Loucy (cell line): ENCODE results near the gene MPC1L.

Source experiments
- CTCF ChIP-seq: fragments of 200-600 bp; sonication (generic); conservative IDR thresholded peaks from 2 replicates; pipeline ENCODE4 v1.5.1; 2014; ENCODE audit warnings: mild to moderate bottlenecking, antibody characterized with exemption, low read length
- EZH2phosphoT487 ChIP-seq: fragments of 200-600 bp; IDR thresholded peaks from 2 replicates; pipeline ENCODE4 v1.6.1; 2018; ENCODE audit warnings: antibody characterized with exemption, mild to moderate bottlenecking, moderate library complexity, borderline replicate concordance

GRCh38 chrX:40576291-40576690, 46.9 kb upstream of the MPC1L start:
- no peak for TF ChIP-seq CTCF
- TF ChIP-seq EZH2phosphoT487, result no peak
